K562 (cell line): ENCODE results near the gene GLIPR1. TPM values are rescaled to one million over a fixed set of nuclear protein-coding genes. Genes with fewer than 3 reads are reported as not detected.
"Not testable (repeated sequence)": the region's sequence is repeated elsewhere in the genome, so short reads cannot be mapped to it uniquely, and the experiment has no call there.

Source experiments
- ATAC-seq: fragments of 200-7000 bp; cut with Tn5 transposase; 3 replicates; pipeline ENCODE4 v1.9.1; 2020; ENCODE audit warnings: moderate library complexity
- BruUV-seq: library from RNA; stranded (reverse); fragments of 400-500 nt; replicated peaks from 2 replicates; lab custom pipeline; 2021; lab: Mats Ljungman, UMichigan
- CTCF ChIA-PET: fragments of 300-600 bp; formaldehyde crosslinking; extraction: SDS; loops from one replicate; lab custom pipeline; 2021; ENCODE audit warnings: low intra/inter-chr PET ratio; lab: Yijun Ruan, JAX
- POLR2A ChIA-PET: fragments of 300-600, 350-650 bp; sonication (Branson Sonifier 250); formaldehyde crosslinking; extraction: SDS; loops from one replicate; lab custom pipeline; 2021; ENCODE audit warnings: antibody characterized with exemption, inconsistent platforms; lab: Yijun Ruan, JAX
- DNase-seq, 4 experiments: peaks; one replicate each; pipeline versions ENCODE4 v3.0.0 to v3.0.0-alpha.2; 2011 to 2018; ENCODE audit warnings: low spot score in 3 of 4, mixed read lengths in 3 of 4; ENCODE audit errors: extremely low read depth in 1 of 4
- FAIRE-seq: peaks from 2 replicates; lab custom pipeline; 2011; peaks lifted over from hg19 to GRCh38; lab: Jason Lieb, UNC
- H2AFZ ChIP-seq: 2 replicates; pipeline ENCODE4 v1.6.0; 2011; ENCODE audit warnings: low read depth, low read length, control low read depth, inconsistent platforms
- H3K27ac ChIP-seq: fragments of 200-600 bp; 3 replicates; pipeline ENCODE4 v1.8.0; 2011; ENCODE audit warnings: low read depth, mild to moderate bottlenecking, control low read depth, inconsistent platforms, low read length, moderate library complexity, mixed read lengths; ENCODE audit errors: extremely low read depth
- H3K27me3 ChIP-seq, 2 experiments: fragments of 300-600 bp in 1 of 2; 2 replicates in 1 of 2; 3 replicates in 1 of 2; pipeline versions ENCODE4 v1.6.0 to v1.8.0; 2011; ENCODE audit warnings: inconsistent platforms in 2 of 2, low read length in 2 of 2, mild to moderate bottlenecking in 1 of 2, mixed read lengths in 1 of 2, moderate library complexity in 1 of 2; ENCODE audit not compliant: control insufficient read depth in 2 of 2, insufficient read depth in 2 of 2
- H3K36me3 ChIP-seq: fragments of 300-600 bp; 3 replicates; pipeline ENCODE4 v1.8.0; 2011; ENCODE audit warnings: mild to moderate bottlenecking, low read length, inconsistent platforms; ENCODE audit not compliant: control insufficient read depth, insufficient read depth
- H3K4me1 ChIP-seq, 2 experiments: fragments of 200-600 bp in 1 of 2; replicated peaks in 1 of 2; 2 replicates in 1 of 2; 3 replicates in 1 of 2; pipeline versions ENCODE4 v1.5.1 to v1.8.0; 2011; ENCODE audit warnings: inconsistent platforms in 2 of 2, low read length in 2 of 2, mild to moderate bottlenecking in 1 of 2, mixed read lengths in 1 of 2, moderate library complexity in 1 of 2; ENCODE audit not compliant: control insufficient read depth in 2 of 2, insufficient read depth in 2 of 2
- H3K4me2 ChIP-seq: 2 replicates; pipeline ENCODE4 v1.6.1; 2011; ENCODE audit warnings: low read length, control low read depth, inconsistent platforms, mixed read lengths; ENCODE audit not compliant: insufficient read depth
- H3K4me3 ChIP-seq: fragments of 200-600 bp; sonication (generic), shearing (Covaris generic); 2 replicates; pipeline ENCODE4 v1.5.1; 2016; ENCODE audit warnings: control low read depth, inconsistent platforms
- H3K79me2 ChIP-seq: fragments of 200-600 bp; 3 replicates; pipeline ENCODE4 v1.8.0; 2011; ENCODE audit warnings: low read length, inconsistent platforms; ENCODE audit not compliant: control insufficient read depth, insufficient read depth
- H3K9ac ChIP-seq, 2 experiments: 2 replicates each; pipeline versions ENCODE4 v1.6.0 to v1.6.1; 2011; ENCODE audit warnings: low read depth in 2 of 2, low read length in 2 of 2, control low read depth in 1 of 2, inconsistent platforms in 1 of 2, mild to moderate bottlenecking in 1 of 2, mixed read lengths in 1 of 2; ENCODE audit not compliant: insufficient read depth in 1 of 2
- H3K9me1 ChIP-seq: one replicate; pipeline ENCODE4 v1.6.0; 2011; ENCODE audit warnings: inconsistent platforms, mild to moderate bottlenecking, low read length, moderate library complexity; ENCODE audit not compliant: control insufficient read depth, insufficient read depth
- H3K9me3 ChIP-seq: replicated peaks from 2 replicates; pipeline ENCODE4 v1.5.1; 2011; ENCODE audit warnings: low read depth, low read length, inconsistent platforms; ENCODE audit not compliant: control insufficient read depth, insufficient read depth
- H4K20me1 ChIP-seq: replicated peaks from 2 replicates; pipeline ENCODE4 v1.6.1; 2011; ENCODE audit warnings: low read length, inconsistent platforms, mixed read lengths; ENCODE audit not compliant: control insufficient read depth, insufficient read depth
- ZNF354B ChIP-seq: fragments of 250-450 bp; sonication (Bioruptor Pico); IDR thresholded peaks from 2 replicates; pipeline ENCODE4 v1.4.0; 2020
- ZNF507 ChIP-seq: conservative IDR thresholded peaks from 2 replicates; pipeline ENCODE4 v1.6.1; 2017; ENCODE audit warnings: missing genetic modification characterization, missing compliant biosample characterization
- WGBS: fragments of 100-300 bp; shearing (Covaris generic); methylation state at CpG from one replicate; pipeline ENCODE4 v1.1.6; 2016; ENCODE audit warnings: low coverage, mixed read lengths; ENCODE audit not compliant: insufficient coverage; ENCODE audit errors: missing lambda C conversion rate; 5-methylcytosine and 5-hydroxymethylcytosine counted together
- in situ Hi-C: fragments of 300-500 bp; cut with MboI; formaldehyde crosslinking; loops from 4 replicates; pipeline ENCODE4 v1.15.0; 2018; ENCODE audit warnings: inconsistent platforms, mixed read lengths
- intact Hi-C: fragments of 100-400 bp; cut with micrococcal nuclease; formaldehyde crosslinking; loops from 2 replicates; pipeline ENCODE4 v1.14.2; 2022
- polyA plus RNA-seq, 8 experiments: library from polyadenylated mRNA; depleted of rRNA in 4 of 8; stranded (reverse) in 5 of 8; unstranded in 3 of 8; fragments of >200 nt; fragmentation: Nextera tagmentation in 2 of 8; fragmentation: Illumina TruSeq in 1 of 8; extraction: Ambion mirVana in 2 of 8; extraction: Trizol in 1 of 8; gene quantifications; 2 replicates each; pipeline versions ENCODE4 v1.2.1 to v1.2.3, GENCODE V29; 2011 to 2014; ENCODE audit warnings: inconsistent platforms in 1 of 8, missing spikeins in 1 of 8
- total RNA-seq, 7 experiments: library from RNA; depleted of rRNA in 6 of 7; stranded (reverse); fragments of >200 nt in 6 of 7; fragmentation: Illumina TruSeq in 2 of 7; extraction: Trizol in 2 of 7; gene quantifications; 2 replicates each; pipeline versions ENCODE4 v1.2.1 to v1.2.3, GENCODE V29; 2011 to 2021; ENCODE audit warnings: low replicate concordance in 1 of 7

The GLIPR1 gene
- total and polyA plus RNA-seq, 9 of the 15 experiments (the other 6 are each of a cell fraction or from before 2014, with no cell fraction given), result 0.26 to 2.1 (median 1.2) TPM

- POLR2A ChIA-PET, H3K27me3 ChIP-seq, H2AFZ ChIP-seq, H3K9ac ChIP-seq, H3K36me3 ChIP-seq, H3K4me1 ChIP-seq, BruUV-seq, H3K27ac ChIP-seq, CTCF ChIA-PET, H3K4me3 ChIP-seq, DNase-seq, H4K20me1 ChIP-seq, H3K4me2 ChIP-seq, in situ Hi-C loops, H3K79me2 ChIP-seq, H3K9me3 ChIP-seq, FAIRE-seq, ATAC-seq, H3K9me1 ChIP-seq: not testable (repeated sequence)
- TF ChIP-seq ZNF507 (tag) (peak; percentile 95), ZNF354B (CRISPR knock-in tag) (peak; percentile 34; the same call in 1 of the 2 replicates)
- intact Hi-C loops, result loop anchor here (10.0 kb wide), 1 partner anchor 204 kb away; no protein-coding TSS in a partner anchor
Observed at GRCh38 chr12:75521224-75521623, 40.7 kb downstream of the GLIPR1 start.

DNA sequence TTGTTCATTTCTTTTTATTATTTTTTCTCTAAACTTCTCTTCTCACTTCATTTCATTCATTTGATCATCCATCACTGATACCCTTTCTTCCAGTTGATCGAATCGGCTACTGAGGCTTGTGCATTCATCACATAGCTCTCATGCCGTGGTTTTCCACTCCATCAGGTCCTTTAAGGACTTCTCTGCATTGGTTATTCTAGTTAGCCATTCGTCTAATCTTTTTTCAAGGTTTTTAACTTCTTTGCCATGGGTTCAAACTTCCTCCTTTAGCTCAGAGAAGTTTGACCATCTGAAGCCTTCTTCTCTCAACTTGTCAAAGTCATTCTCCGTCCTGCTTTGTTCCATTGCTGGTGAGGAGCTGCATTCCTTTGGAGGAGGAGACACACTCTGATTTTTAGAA is 41.6 kb downstream of the GLIPR1 start:
- H4K20me1 ChIP-seq, FAIRE-seq, H3K36me3 ChIP-seq, BruUV-seq, H3K79me2 ChIP-seq, H2AFZ ChIP-seq, H3K9me3 ChIP-seq, CTCF ChIA-PET, H3K27me3 ChIP-seq, POLR2A ChIA-PET, ATAC-seq, H3K4me2 ChIP-seq, in situ Hi-C loops, H3K4me3 ChIP-seq, DNase-seq, H3K27ac ChIP-seq, H3K9me1 ChIP-seq, H3K4me1 ChIP-seq, H3K9ac ChIP-seq: not testable (repeated sequence)
- 0% methylated on average over 5 of the region's 5 CpGs for WGBS
- intact Hi-C loops, result loop anchor here (10.0 kb wide), 1 partner anchor 203 kb away; no protein-coding TSS in a partner anchor
